ENCODE results near the gene RNF34. TPM values are rescaled to one million over a fixed set of nuclear protein-coding genes. Genes with fewer than 3 reads are reported as not detected.

Gene RNF34
- total RNA-seq, 2 donors from 2014 or later, result 72.6 to 74.7 TPM

- no peaks in the 10 kb centered on the region for H3K4me1 Mint-ChIP-seq
- no peak overlapping the region for H3K4me3 Mint-ChIP-seq
- Histone ChIP-seq H3K27me3 (ENCODE audit: control insufficient read depth, insufficient read depth, low read length, poor library complexity, severe bottlenecking) (no peaks in the 10 kb centered on the region), H3K4me3 (ENCODE audit: low read length) (no peak overlapping the region), H3K9me3 (ENCODE audit: control insufficient read depth, low read length) (no peaks in the 10 kb centered on the region), H3K4me1 (ENCODE audit: control insufficient read depth, insufficient read depth, low read length) (no peaks in the 10 kb centered on the region), H3K27ac (ENCODE audit: low read depth, low read length) (no peak overlapping the region), H3K9ac (ENCODE audit: extremely low read depth, low read length, poor library complexity, severe bottlenecking) (no peak overlapping the region), H3K36me3 (ENCODE audit: control insufficient read depth, insufficient read depth, low read length) (no peaks in the 10 kb centered on the region)
- TF ChIP-seq CTCF (conservative IDR thresholded peaks at IDR 0.05), result no peak
- no peaks in the 10 kb centered on the region for H3K36me3 Mint-ChIP-seq (ENCODE audit: low read depth)
- H3K27me3 Mint-ChIP-seq (ENCODE audit: insufficient read depth), result no peaks in the 10 kb centered on the region
- H3K27ac Mint-ChIP-seq, result no peak overlapping the region
- no peak for DNase-seq
- 89 to 92% methylated on average over 2 to 3 of the region's 3 CpGs for WGBS, 2 experiments (ENCODE audit: insufficient coverage in 1 of 2, insufficient read length in 1 of 2)
- H3K9me3 Mint-ChIP-seq, result no peaks in the 10 kb centered on the region
Observed at GRCh38 chr12:121392325-121392716, 7.6 kb upstream of the RNF34 start.

GRCh38 chr12:121397521-121397920 is 2.4 kb upstream of the RNF34 start:
- DNase-seq, result no peak
- Histone ChIP-seq H3K27ac (ENCODE audit: low read depth, low read length) (no peak overlapping the region), H3K9ac (ENCODE audit: extremely low read depth, low read length, poor library complexity, severe bottlenecking) (no peak overlapping the region), H3K9me3 (ENCODE audit: control insufficient read depth, low read length) (no peaks in the 10 kb centered on the region), H3K36me3 (ENCODE audit: control insufficient read depth, insufficient read depth, low read length) (peaks cover 3% of the 10 kb centered on the region), H3K4me3 (ENCODE audit: low read length) (no peak overlapping the region), H3K27me3 (ENCODE audit: control insufficient read depth, insufficient read depth, low read length, poor library complexity, severe bottlenecking) (no peaks in the 10 kb centered on the region), H3K4me1 (ENCODE audit: control insufficient read depth, insufficient read depth, low read length) (no peaks in the 10 kb centered on the region)
- H3K4me1 Mint-ChIP-seq, result peaks cover 14% of the 10 kb centered on the region
- no peak for TF ChIP-seq CTCF (conservative IDR thresholded peaks at IDR 0.05)
- peaks cover 1% of the 10 kb centered on the region for H3K36me3 Mint-ChIP-seq (ENCODE audit: low read depth)
- WGBS, 2 experiments (ENCODE audit: insufficient coverage in 1 of 2, insufficient read length in 1 of 2), result 94 to 97% methylated on average over 7 to 12 of the region's 14 CpGs
- H3K27ac Mint-ChIP-seq, result no peak overlapping the region
- no peak overlapping the region for H3K4me3 Mint-ChIP-seq
- no peaks in the 10 kb centered on the region for H3K9me3 Mint-ChIP-seq
- H3K27me3 Mint-ChIP-seq (ENCODE audit: insufficient read depth), result no peaks in the 10 kb centered on the region

GRCh38 chr12:121398355-121398754 is 1.6 kb upstream of the RNF34 start:
- Histone ChIP-seq H3K4me3 (ENCODE audit: low read length) (peak overlapping the region; percentile 89), H3K36me3 (ENCODE audit: control insufficient read depth, insufficient read depth, low read length) (peaks cover 8% of the 10 kb centered on the region), H3K4me1 (ENCODE audit: control insufficient read depth, insufficient read depth, low read length) (no peaks in the 10 kb centered on the region), H3K9ac (ENCODE audit: extremely low read depth, low read length, poor library complexity, severe bottlenecking) (no peak overlapping the region), H3K27ac (ENCODE audit: low read depth, low read length) (no peak overlapping the region), H3K9me3 (ENCODE audit: control insufficient read depth, low read length) (no peaks in the 10 kb centered on the region), H3K27me3 (ENCODE audit: control insufficient read depth, insufficient read depth, low read length, poor library complexity, severe bottlenecking) (no peaks in the 10 kb centered on the region)
- Mint-ChIP-seq H3K27me3 (ENCODE audit: insufficient read depth) (no peaks in the 10 kb centered on the region), H3K4me1 (peaks cover 18% of the 10 kb centered on the region), H3K36me3 (ENCODE audit: low read depth) (peaks cover 6% of the 10 kb centered on the region), H3K4me3 (peak overlapping the region; percentile 85), H3K9me3 (no peaks in the 10 kb centered on the region), H3K27ac (no peak overlapping the region)
- TF ChIP-seq CTCF (conservative IDR thresholded peaks at IDR 0.05), result no peak
- DNase-seq, result no peak
- WGBS, 2 experiments (ENCODE audit: insufficient coverage in 1 of 2, insufficient read length in 1 of 2), result 96 to 100% methylated on average over 3 to 5 of the region's 5 CpGs
